Endothelial cell of umbilical vein (primary cell): ENCODE results near the gene YTHDC1. TPM values are rescaled to one million over a fixed set of nuclear protein-coding genes. Genes with fewer than 3 reads are reported as not detected.

Experiments
- BruUV-seq: library from RNA; stranded (reverse); fragments of 400-500 nt; replicated peaks from 2 replicates; lab custom pipeline; 2021; lab: Mats Ljungman, UMichigan
- CTCF ChIA-PET: fragments of 300-600, 350-600 bp; sonication (Branson Sonifier 250); formaldehyde crosslinking; loops from one replicate; lab custom pipeline; 2021; ENCODE audit warnings: antibody characterized with exemption, inconsistent platforms; lab: Charles Lee
- POLR2A ChIA-PET: fragments of 300-600, 350-600 bp; sonication (Branson Sonifier 250); formaldehyde crosslinking; loops from one replicate; lab custom pipeline; 2021; ENCODE audit warnings: antibody characterized with exemption, inconsistent platforms; lab: Charles Lee
- DNase-seq: peaks from one replicate; pipeline ENCODE4 v3.0.0-alpha.2; 2011; ENCODE audit warnings: low read depth, low spot score
- FAIRE-seq: peaks from 2 replicates; lab custom pipeline; 2011; peaks lifted over from hg19 to GRCh38; lab: Jason Lieb, UNC
- H2AFZ ChIP-seq: 2 replicates; pipeline ENCODE4 v1.6.0; 2012; ENCODE audit warnings: low read depth, low read length, control low read depth, inconsistent platforms
- H3K27ac ChIP-seq: 2 replicates; pipeline ENCODE4 v1.5.1; 2011; ENCODE audit warnings: low read depth, mild to moderate bottlenecking, control low read depth, low read length, moderate library complexity; ENCODE audit not compliant: insufficient read depth
- H3K27me3 ChIP-seq, 2 experiments: 2 replicates each; pipeline versions ENCODE4 v1.6.0 to v1.6.1; 2011; ENCODE audit warnings: low read length in 2 of 2, mixed read lengths in 1 of 2; ENCODE audit not compliant: control insufficient read depth in 2 of 2, insufficient read depth in 2 of 2
- H3K36me3 ChIP-seq, 2 experiments: 2 replicates in 1 of 2; 3 replicates in 1 of 2; pipeline ENCODE4 v1.5.1; 2011; ENCODE audit warnings: low read length in 2 of 2, mild to moderate bottlenecking in 1 of 2, moderate library complexity in 1 of 2; ENCODE audit not compliant: control insufficient read depth in 2 of 2, insufficient read depth in 2 of 2; ENCODE audit errors: extremely low read depth in 1 of 2
- H3K4me1 ChIP-seq: 3 replicates; pipeline ENCODE4 v1.5.1; 2011; ENCODE audit warnings: mild to moderate bottlenecking, low read length; ENCODE audit not compliant: control insufficient read depth, insufficient read depth; ENCODE audit errors: extremely low read depth
- H3K4me2 ChIP-seq: 2 replicates; pipeline ENCODE4 v1.6.1; 2011; ENCODE audit warnings: low read length, control low read depth, mixed read lengths; ENCODE audit not compliant: insufficient read depth
- H3K4me3 ChIP-seq, 3 experiments: fragments of 200-600 bp in 1 of 3; sonication (generic), shearing (Covaris generic) in 1 of 3; replicated peaks in 1 of 3; 2 replicates each; pipeline ENCODE4 v1.5.1; 2011 to 2016; ENCODE audit warnings: control low read depth in 3 of 3, low read length in 3 of 3, mild to moderate bottlenecking in 2 of 3, inconsistent platforms in 1 of 3, low read depth in 1 of 3, moderate library complexity in 1 of 3; ENCODE audit not compliant: insufficient read depth in 1 of 3
- H3K79me2 ChIP-seq: 2 replicates; pipeline ENCODE4 v1.6.0; 2012; ENCODE audit warnings: low read length, inconsistent platforms; ENCODE audit not compliant: control insufficient read depth, insufficient read depth
- H3K9ac ChIP-seq: replicated peaks from 2 replicates; pipeline ENCODE3; 2011; ENCODE audit warnings: low read length, control low read depth; ENCODE audit not compliant: insufficient read depth; ENCODE audit errors: extremely low read depth
- H3K9me1 ChIP-seq: replicated peaks from 3 replicates; pipeline ENCODE4 v1.6.0; 2011; ENCODE audit warnings: mild to moderate bottlenecking, low read length; ENCODE audit not compliant: control insufficient read depth, insufficient read depth; ENCODE audit errors: extremely low read depth
- H3K9me3 ChIP-seq: replicated peaks from 2 replicates; pipeline ENCODE4 v1.5.1; 2012; ENCODE audit warnings: low read length, inconsistent platforms; ENCODE audit not compliant: control insufficient read depth, insufficient read depth
- H4K20me1 ChIP-seq: replicated peaks from 2 replicates; pipeline ENCODE3; 2011; ENCODE audit warnings: mild to moderate bottlenecking, low read length; ENCODE audit not compliant: control insufficient read depth, insufficient read depth; ENCODE audit errors: extremely low read depth
- CTCF ChIP-seq, 2 donors: IDR thresholded peaks; 1 replicate in 1 of 2; 2 replicates in 1 of 2; pipeline ENCODE4 v1.5.1; 2011; ENCODE audit warnings: low read length in 2 of 2, mild to moderate bottlenecking in 2 of 2, moderate library complexity in 2 of 2, control low read depth in 1 of 2, inconsistent platforms in 1 of 2, low read depth in 1 of 2; ENCODE audit not compliant: insufficient read depth in 1 of 2; ENCODE audit errors: extremely low read depth in 1 of 2
- EZH2 ChIP-seq: IDR thresholded peaks from 2 replicates; pipeline ENCODE4 v1.6.1; 2012; ENCODE audit warnings: borderline replicate concordance, low read depth, mild to moderate bottlenecking, moderate library complexity, low read length, inconsistent platforms; ENCODE audit not compliant: severe bottlenecking
- FOS ChIP-seq: IDR thresholded peaks from 2 replicates; pipeline ENCODE4 v1.6.1; 2011; ENCODE audit warnings: mild to moderate bottlenecking, low read length, moderate library complexity, borderline replicate concordance; ENCODE audit not compliant: insufficient read depth
- JUN ChIP-seq: IDR thresholded peaks from 2 replicates; pipeline ENCODE4 v1.6.1; 2011; ENCODE audit warnings: borderline replicate concordance, low read depth; ENCODE audit not compliant: insufficient read length, insufficient read depth
- MYC ChIP-seq: IDR thresholded peaks from one replicate; pipeline ENCODE4 v1.6.1; 2011; ENCODE audit warnings: mild to moderate bottlenecking, low read depth, low read length
- POLR2A ChIP-seq: IDR thresholded peaks from 2 replicates; pipeline ENCODE4 v1.6.1; 2012; ENCODE audit warnings: low read depth, mild to moderate bottlenecking, control low read depth, low read length
- POLR2AphosphoS5 ChIP-seq: IDR thresholded peaks from 2 replicates; pipeline ENCODE4 v1.6.1; 2012; ENCODE audit warnings: low read depth, mild to moderate bottlenecking, control low read depth, low read length, moderate library complexity; ENCODE audit not compliant: insufficient read depth
- dilution Hi-C: fragments of 300-500 bp; cut with MboI; formaldehyde crosslinking; loops from one replicate; pipeline ENCODE4 v1.15.0; 2019; ENCODE audit warnings: low sequenced_read_pairs; ENCODE audit not compliant: extremely low pct_ligation_motif_present
- intact Hi-C: fragments of 100-400 bp; cut with micrococcal nuclease; formaldehyde crosslinking; loops from one replicate; pipeline ENCODE4 v1.10.0; 2022
- polyA plus RNA-seq, 4 experiments: library from polyadenylated mRNA; depleted of rRNA in 3 of 4; stranded (reverse) in 3 of 4; unstranded in 1 of 4; fragments of >200 nt; gene quantifications; 2 replicates each; pipeline versions ENCODE4 v1.2.1 to v1.2.3, GENCODE V29; 2011 to 2012; ENCODE audit warnings: missing spikeins in 1 of 4
- total RNA-seq: library from RNA; stranded (reverse); gene quantifications from 2 replicates; pipeline ENCODE4 v1.2.3, GENCODE V29; 2021
- TF ChIP-seq, protein P1 (sequence below): IDR thresholded peaks from 2 replicates; pipeline ENCODE4 v1.6.1; 2011; ENCODE audit not compliant: insufficient read depth, insufficient read length

YTHDC1 gene
- total and polyA plus RNA-seq, 2 donors (not counting 3 experiments of a cell fraction or from before 2014, with no cell fraction given): 17.8 to 60.4 TPM

DNA sequence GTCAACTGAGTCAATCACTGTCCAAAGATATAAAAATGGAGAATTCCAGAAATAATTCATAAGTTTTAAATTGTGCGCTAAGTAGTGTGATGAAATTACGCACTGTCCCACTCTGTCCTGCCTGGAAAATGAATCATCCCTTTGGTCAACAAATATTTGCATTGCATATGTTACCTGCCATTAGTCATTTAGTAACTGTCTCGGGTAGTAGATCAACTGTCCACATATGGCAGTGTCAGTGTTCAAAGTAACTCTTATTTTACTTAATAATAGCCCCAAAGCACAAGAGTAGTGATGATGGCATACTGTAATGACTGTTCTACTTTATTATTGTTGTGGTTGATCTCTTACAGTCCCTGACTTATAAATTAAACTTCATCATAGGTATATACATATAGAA is 3.4 kb downstream of the YTHDC1 start:
- H3K27ac ChIP-seq: no peak overlapping the region
- H3K4me3 ChIP-seq: no peak overlapping the region
- CTCF ChIA-PET: interaction anchor here (0.8 kb wide), 1 partner anchor 29 kb away, joined by 3 read pairs; no protein-coding TSS in a partner anchor
- no peak for FAIRE-seq
- no peak overlapping the region for H2AFZ ChIP-seq
- TF ChIP-seq POLR2A (no peak), CTCF (IDR thresholded peaks at IDR 0.05; ENCODE audit: extremely low read depth in 1 of 2, insufficient read depth in 1 of 2, low read depth in 1 of 2, low read length in 2 of 2) (no peak), FOS (peak; percentile 4), EZH2 (no peak), POLR2AphosphoS5 (no peak)
- H3K9me1 ChIP-seq: no peaks in the 10 kb centered on the region
- intact Hi-C loops: loop anchor here (5.0 kb wide), 1 partner anchor 804 kb away; no protein-coding TSS in a partner anchor
- H3K27me3 ChIP-seq: no peaks in the 10 kb centered on the region
- no peaks in the 10 kb centered on the region for H3K36me3 ChIP-seq
- dilution Hi-C loops: no loop called here
- no peak overlapping the region for H3K9ac ChIP-seq
- H4K20me1 ChIP-seq: peaks cover 17% of the 10 kb centered on the region
- no peaks in the 10 kb centered on the region for H3K9me3 ChIP-seq
- H3K4me2 ChIP-seq: no peak overlapping the region
- peaks cover 83% of the 10 kb centered on the region for H3K79me2 ChIP-seq
- BruUV-seq: no TSS peak
- POLR2A ChIA-PET: no interaction called here
- DNase-seq: no peak
- peaks cover 18% of the 10 kb centered on the region for H3K4me1 ChIP-seq

GRCh38 chr4:68344785-68345184 is 5.1 kb downstream of the YTHDC1 start:
- DNase-seq (no peak), FAIRE-seq (no peak)
- H3K9me3 ChIP-seq: no peaks in the 10 kb centered on the region
- H3K4me2 ChIP-seq: no peak overlapping the region
- H2AFZ ChIP-seq: no peak overlapping the region
- no TSS peak for BruUV-seq
- no peaks in the 10 kb centered on the region for H3K36me3 ChIP-seq
- no peaks in the 10 kb centered on the region for H3K27me3 ChIP-seq
- peaks cover 23% of the 10 kb centered on the region for H3K4me1 ChIP-seq
- no peak overlapping the region for H3K4me3 ChIP-seq
- TF ChIP-seq POLR2AphosphoS5: no peak
- no peak for TF ChIP-seq POLR2A
- no peak for TF ChIP-seq CTCF (IDR thresholded peaks at IDR 0.05; ENCODE audit: extremely low read depth in 1 of 2, insufficient read depth in 1 of 2, low read depth in 1 of 2, low read length in 2 of 2)
- TF ChIP-seq, protein P1, sequence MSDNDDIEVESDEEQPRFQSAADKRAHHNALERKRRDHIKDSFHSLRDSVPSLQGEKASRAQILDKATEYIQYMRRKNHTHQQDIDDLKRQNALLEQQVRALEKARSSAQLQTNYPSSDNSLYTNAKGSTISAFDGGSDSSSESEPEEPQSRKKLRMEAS: no peak
- no peak for TF ChIP-seq EZH2
- no peak for TF ChIP-seq JUN
- no peak for TF ChIP-seq MYC
- ChIA-PET POLR2A (no interaction called here), CTCF (interaction anchor here (1.0 to 1.9 kb wide), 3 partner anchors 12 to 32 kb away, joined by 4 to 9 read pairs (median 4); no protein-coding TSS in a partner anchor)
- H3K9me1 ChIP-seq: no peaks in the 10 kb centered on the region
- dilution Hi-C loops (no loop called here), intact Hi-C loops (loop anchor here (5.0 kb wide), 1 partner anchor 802 kb away; no protein-coding TSS in a partner anchor)
- no peak overlapping the region for H3K27ac ChIP-seq
- peaks cover 100% of the 10 kb centered on the region for H3K79me2 ChIP-seq
- H4K20me1 ChIP-seq: peaks cover 26% of the 10 kb centered on the region
- no peak overlapping the region for H3K9ac ChIP-seq
